Suprapubic skin (tissue), 4 donors: Measurements from ENCODE around the gene PRKN. TPM values are rescaled to one million over a fixed set of nuclear protein-coding genes. Genes with fewer than 3 reads are reported as not detected.
"Not testable (repeated sequence)": the region's sequence is repeated elsewhere in the genome, so short reads cannot be mapped to it uniquely, and the experiment has no call there.

ENCODE experiments used
- DNase-seq, 2 donors: peaks; one replicate each; pipeline ENCODE4 v3.0.0-alpha.2; 2019; ENCODE audit warnings: low spot score in 2 of 2
- H3K27ac ChIP-seq: fragments of 200-600 bp; sonication (generic); one replicate; pipeline ENCODE4 v1.5.1; 2019
- H3K27me3 ChIP-seq: fragments of 200-600 bp; sonication (generic); one replicate; pipeline ENCODE4 v1.5.1; 2019
- H3K36me3 ChIP-seq: fragments of 200-600 bp; sonication (generic); one replicate; pipeline ENCODE4 v1.5.1; 2019
- H3K4me1 ChIP-seq: fragments of 200-600 bp; sonication (generic); one replicate; pipeline ENCODE4 v1.5.1; 2019
- H3K4me3 ChIP-seq: fragments of 200-600 bp; sonication (generic); one replicate; pipeline ENCODE4 v1.5.1; 2019; ENCODE audit warnings: mild to moderate bottlenecking
- H3K9me3 ChIP-seq: fragments of 200-600 bp; sonication (generic); one replicate; pipeline ENCODE4 v1.5.1; 2019
- EP300 ChIP-seq: sonication (generic); formaldehyde crosslinking; IDR thresholded peaks from one replicate; pipeline ENCODE4 v1.6.1; 2017; ENCODE audit warnings: antibody characterized with exemption
- POLR2A ChIP-seq, 2 donors: fragments of 450-650 bp; IDR thresholded peaks; one replicate each; pipeline ENCODE4 v1.6.1; 2017; ENCODE audit warnings: antibody characterized with exemption in 2 of 2, mild to moderate bottlenecking in 2 of 2, moderate library complexity in 2 of 2
- POLR2AphosphoS5 ChIP-seq, 3 donors: sonication (generic); formaldehyde crosslinking; IDR thresholded peaks; one replicate each; pipeline ENCODE4 v1.6.1; 2017; ENCODE audit warnings: antibody characterized with exemption in 3 of 3
- WGBS: methylation state at CpG from one replicate; pipeline ENCODE4 v1.1.5; 2018; 5-methylcytosine and 5-hydroxymethylcytosine counted together
- total RNA-seq, 4 donors: library from RNA; depleted of rRNA; stranded (reverse); fragments of >200 nt; gene quantifications; one replicate each; pipeline ENCODE4 v1.1.0, GENCODE V29; 2016
- TF ChIP-seq, protein P1 (sequence below), 2 donors: fragments of 200-600 bp in 1 of 2; fragments of 450-650 bp in 1 of 2; sonication (generic) in 1 of 2; IDR thresholded peaks; one replicate each; pipeline ENCODE4 v1.5.1; 2016 to 2019; ENCODE audit warnings: antibody characterized with exemption in 2 of 2, mild to moderate bottlenecking in 1 of 2, moderate library complexity in 1 of 2

PRKN gene
- total RNA-seq, 4 donors from 2014 or later: 7.2 to 22.8 (median 14.4) TPM

DNA sequence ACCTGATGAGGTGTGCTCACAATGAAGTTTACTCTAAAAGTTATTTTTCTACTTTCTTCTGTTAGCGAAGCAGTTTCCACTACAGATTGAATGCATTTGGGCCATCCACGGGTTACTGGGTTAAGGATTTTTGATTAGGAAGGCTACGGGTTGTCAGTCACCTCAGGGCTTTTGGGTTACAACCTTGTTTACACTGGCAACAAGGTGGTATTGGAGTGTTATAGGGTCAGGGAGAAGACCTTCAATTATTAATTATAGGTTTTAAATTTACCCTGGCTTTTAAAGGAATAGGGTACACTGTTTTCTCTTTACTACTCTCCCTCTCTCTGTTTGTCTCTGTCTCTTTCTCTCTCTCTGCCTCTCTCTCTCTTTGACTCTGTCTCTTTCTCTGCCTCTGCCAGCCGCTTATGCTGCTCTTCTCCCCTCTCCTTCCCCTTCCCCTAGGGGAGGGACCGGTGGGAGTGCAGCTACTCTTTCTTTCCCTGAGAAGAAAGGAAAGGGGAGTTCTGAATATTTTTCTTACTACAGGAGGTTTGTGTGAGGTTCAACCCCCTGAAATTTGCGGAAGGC is 1413.5 kb downstream of the PRKN start:
- H3K36me3 ChIP-seq: no peaks in the 10 kb centered on the region
- no peak for DNase-seq
- H3K4me1 ChIP-seq: no peaks in the 10 kb centered on the region
- H3K27me3 ChIP-seq: no peaks in the 10 kb centered on the region
- H3K4me3 ChIP-seq: no peak overlapping the region
- no peaks in the 10 kb centered on the region for H3K9me3 ChIP-seq
- WGBS: 84% methylated on average over 6 of the region's 6 CpGs
- TF ChIP-seq POLR2AphosphoS5 (IDR thresholded peaks at IDR 0.05) (no peak), EP300 (no peak), POLR2A (IDR thresholded peaks at IDR 0.05) (no peak)
- TF ChIP-seq, protein P1, sequence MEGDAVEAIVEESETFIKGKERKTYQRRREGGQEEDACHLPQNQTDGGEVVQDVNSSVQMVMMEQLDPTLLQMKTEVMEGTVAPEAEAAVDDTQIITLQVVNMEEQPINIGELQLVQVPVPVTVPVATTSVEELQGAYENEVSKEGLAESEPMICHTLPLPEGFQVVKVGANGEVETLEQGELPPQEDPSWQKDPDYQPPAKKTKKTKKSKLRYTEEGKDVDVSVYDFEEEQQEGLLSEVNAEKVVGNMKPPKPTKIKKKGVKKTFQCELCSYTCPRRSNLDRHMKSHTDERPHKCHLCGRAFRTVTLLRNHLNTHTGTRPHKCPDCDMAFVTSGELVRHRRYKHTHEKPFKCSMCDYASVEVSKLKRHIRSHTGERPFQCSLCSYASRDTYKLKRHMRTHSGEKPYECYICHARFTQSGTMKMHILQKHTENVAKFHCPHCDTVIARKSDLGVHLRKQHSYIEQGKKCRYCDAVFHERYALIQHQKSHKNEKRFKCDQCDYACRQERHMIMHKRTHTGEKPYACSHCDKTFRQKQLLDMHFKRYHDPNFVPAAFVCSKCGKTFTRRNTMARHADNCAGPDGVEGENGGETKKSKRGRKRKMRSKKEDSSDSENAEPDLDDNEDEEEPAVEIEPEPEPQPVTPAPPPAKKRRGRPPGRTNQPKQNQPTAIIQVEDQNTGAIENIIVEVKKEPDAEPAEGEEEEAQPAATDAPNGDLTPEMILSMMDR (IDR thresholded peaks at IDR 0.05): no peak
- H3K27ac ChIP-seq: no peak overlapping the region

DNA sequence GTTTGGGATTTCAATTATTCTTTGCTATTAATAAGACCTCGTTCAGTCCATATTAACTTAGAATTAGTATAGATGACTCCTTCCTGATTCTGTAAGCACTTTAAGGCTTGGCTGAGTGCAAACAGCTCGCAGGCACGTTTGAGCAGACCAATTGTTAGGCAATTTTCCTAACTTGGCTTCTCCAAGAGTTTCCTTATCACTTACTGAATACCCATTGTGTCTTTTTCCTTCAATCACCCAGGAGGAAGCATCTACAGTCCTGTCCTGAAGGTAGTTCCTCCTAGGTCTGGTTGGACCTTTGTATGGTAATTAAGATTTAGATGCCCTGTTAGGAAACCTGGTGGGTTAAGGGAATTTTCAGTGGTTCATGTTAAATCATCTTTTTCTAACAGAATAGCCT is 1414.1 kb downstream of the PRKN start:
- H3K27me3 ChIP-seq, H3K9me3 ChIP-seq, DNase-seq, H3K36me3 ChIP-seq, H3K27ac ChIP-seq, H3K4me1 ChIP-seq, H3K4me3 ChIP-seq: not testable (repeated sequence)
- 55% methylated on average over 3 of the region's 3 CpGs for WGBS

DNA sequence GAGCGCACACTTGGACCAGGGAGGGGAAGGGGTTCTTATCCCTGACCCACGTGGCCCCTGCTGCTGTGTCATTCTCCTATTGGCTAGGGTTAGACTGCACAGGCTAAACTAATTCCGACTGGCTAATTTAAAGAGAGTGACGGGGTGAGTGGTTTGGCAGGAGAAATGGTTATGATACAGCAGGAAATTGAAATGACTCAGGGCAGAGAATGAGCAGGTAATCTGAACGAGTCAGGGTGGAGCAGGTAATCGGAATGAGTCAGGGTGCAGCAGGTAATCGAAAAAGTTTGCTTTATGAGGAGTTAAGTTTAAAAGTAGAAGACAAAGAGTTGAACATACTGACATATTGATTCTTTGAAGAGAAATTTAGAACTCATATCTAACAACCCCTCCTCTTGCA is 1417.8 kb downstream of the PRKN start:
- H3K27me3 ChIP-seq, H3K27ac ChIP-seq, H3K36me3 ChIP-seq, DNase-seq, H3K4me1 ChIP-seq, H3K4me3 ChIP-seq, H3K9me3 ChIP-seq: not testable (repeated sequence)
- WGBS: 83% methylated on average over 7 of the region's 7 CpGs

DNA sequence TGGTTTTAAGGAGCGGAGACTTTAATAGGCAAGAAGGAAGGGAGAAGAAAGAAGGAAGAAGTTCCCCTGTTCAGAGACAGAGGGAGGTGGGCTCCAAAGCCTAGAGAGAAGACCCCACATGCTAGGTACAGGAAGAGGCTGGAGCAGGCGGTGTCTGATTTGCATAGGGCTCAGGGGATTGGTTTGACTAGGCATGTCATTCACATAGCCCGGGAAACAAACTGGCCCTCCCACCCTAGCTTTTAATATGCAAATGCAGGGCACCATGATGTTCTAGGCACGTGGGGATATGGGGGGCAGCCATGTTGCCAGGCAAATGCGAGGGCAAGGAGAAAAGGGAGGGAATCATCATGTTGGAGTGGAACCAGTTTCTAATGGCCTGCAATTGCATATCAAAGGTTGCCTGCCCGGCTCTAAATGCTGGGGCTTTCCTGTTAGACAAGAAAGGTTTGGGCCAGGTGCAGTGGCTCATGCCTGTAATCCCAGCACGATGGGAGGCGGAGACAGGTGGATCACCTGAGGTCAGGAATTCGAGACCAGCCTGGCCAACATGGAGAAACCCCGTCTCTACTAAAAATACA is 1419.4 kb downstream of the PRKN start:
- TF ChIP-seq, protein P1 (IDR thresholded peaks at IDR 0.05): no peak
- no peak for TF ChIP-seq POLR2AphosphoS5 (IDR thresholded peaks at IDR 0.05)
- TF ChIP-seq POLR2A (IDR thresholded peaks at IDR 0.05): no peak
- no peak for TF ChIP-seq EP300
- DNase-seq: no peak
- Histone ChIP-seq H3K4me1 (no peaks in the 10 kb centered on the region), H3K27me3 (no peaks in the 10 kb centered on the region), H3K4me3 (no peak overlapping the region), H3K36me3 (no peaks in the 10 kb centered on the region), H3K27ac (no peak overlapping the region), H3K9me3 (no peaks in the 10 kb centered on the region)
- WGBS: 72% methylated on average over 10 of the region's 10 CpGs

DNA sequence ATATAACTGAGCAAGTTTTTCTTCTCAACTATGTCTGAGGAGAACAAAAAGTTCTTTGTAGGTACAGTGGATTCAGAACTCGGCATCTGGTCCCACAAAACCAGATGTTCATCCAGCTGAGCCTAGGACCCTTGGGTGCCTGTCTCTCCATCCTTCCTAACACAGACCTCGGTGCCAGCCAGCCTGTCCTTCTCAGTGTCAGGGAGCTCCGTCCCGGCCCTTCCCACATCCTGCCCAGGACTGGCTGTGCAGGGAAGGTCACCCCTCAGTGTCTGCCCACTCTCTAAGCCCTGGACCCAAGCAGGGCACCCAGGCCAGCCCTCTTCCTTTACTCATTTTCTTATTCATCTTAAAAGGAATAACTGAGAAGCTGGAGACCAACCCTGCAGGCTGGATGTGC is 1421.7 kb downstream of the PRKN start:
- Histone ChIP-seq H3K9me3 (no peaks in the 10 kb centered on the region), H3K27ac (no peak overlapping the region), H3K4me1 (peaks cover 2% of the 10 kb centered on the region), H3K4me3 (no peak overlapping the region), H3K36me3 (no peaks in the 10 kb centered on the region), H3K27me3 (no peaks in the 10 kb centered on the region)
- WGBS: 82% methylated on average over 4 of the region's 4 CpGs
- TF ChIP-seq, protein P1 (IDR thresholded peaks at IDR 0.05): no peak
- TF ChIP-seq POLR2AphosphoS5 (IDR thresholded peaks at IDR 0.05) (no peak), EP300 (no peak), POLR2A (IDR thresholded peaks at IDR 0.05) (no peak)
- DNase-seq: no peak

DNA sequence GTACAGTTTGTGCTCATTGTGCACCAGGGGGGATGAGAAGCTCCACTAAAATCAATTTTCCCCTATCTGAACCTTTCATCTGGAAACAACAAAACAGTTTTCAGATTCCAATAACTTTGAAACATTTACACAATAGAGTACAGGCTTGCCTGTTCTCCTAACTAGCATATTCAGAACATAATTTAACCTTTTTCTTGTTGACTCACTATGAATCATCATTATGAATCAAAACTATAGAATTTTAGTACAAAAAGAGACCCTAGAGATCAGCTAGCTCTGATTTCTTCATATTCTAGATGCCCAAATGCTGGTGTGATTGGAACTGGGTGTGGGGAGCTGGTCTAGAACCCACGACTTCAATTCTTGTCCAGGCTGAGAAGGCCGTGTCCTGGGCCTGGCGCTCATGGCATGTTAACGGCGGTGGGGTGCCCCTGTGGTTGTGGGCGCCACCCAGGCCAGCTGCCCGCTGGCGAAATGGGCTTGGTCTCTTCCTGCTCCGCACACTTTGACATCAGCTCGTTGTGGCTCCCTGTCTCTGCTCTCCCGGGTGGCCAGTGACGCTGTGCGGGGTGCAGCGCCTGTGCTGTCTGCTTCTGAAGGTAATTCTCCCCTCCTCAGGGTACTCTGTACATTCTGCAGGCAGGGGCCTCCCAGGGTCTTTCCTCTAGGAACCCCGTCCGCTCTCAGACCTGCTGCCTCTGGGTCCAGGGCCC is 1423.8 kb downstream of the PRKN start:
- Histone ChIP-seq H3K4me3 (no peak overlapping the region), H3K27ac (no peak overlapping the region), H3K27me3 (no peaks in the 10 kb centered on the region), H3K36me3 (no peaks in the 10 kb centered on the region), H3K9me3 (no peaks in the 10 kb centered on the region), H3K4me1 (peaks cover 2% of the 10 kb centered on the region)
- TF ChIP-seq, protein P1 (IDR thresholded peaks at IDR 0.05): no peak
- TF ChIP-seq EP300 (no peak), POLR2A (IDR thresholded peaks at IDR 0.05) (no peak), POLR2AphosphoS5 (IDR thresholded peaks at IDR 0.05) (no peak)
- DNase-seq: no peak
- WGBS: 93% methylated on average over 16 of the region's 16 CpGs
